ENCODE measurements around the gene AP1G1.

DNA sequence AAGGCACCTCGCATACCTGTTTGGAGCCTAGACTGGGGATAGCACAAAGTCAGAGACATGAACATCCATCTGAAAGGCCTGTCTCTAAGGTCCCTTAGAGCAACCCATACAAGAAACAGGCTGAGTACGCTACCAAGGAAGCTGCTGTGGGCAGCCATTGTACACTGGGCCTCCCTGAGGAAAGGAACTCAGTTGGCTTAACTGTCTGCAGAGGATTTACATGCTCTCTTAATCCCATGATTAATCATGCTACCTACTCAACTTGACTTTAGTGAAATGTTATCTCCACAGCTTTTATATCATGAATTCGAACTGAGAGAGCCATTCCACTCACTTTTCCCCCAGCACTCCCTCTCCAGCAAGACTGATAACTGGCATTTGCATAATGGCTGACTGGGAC is 110.1 kb downstream of the AP1G1 start:
- TF ChIP-seq EZH2phosphoT487 (IDR thresholded peaks at IDR 0.05; ENCODE audit: insufficient read depth, low read depth) (no peak), EZH2 (IDR thresholded peaks at IDR 0.05; ENCODE audit: insufficient read depth, poor library complexity, severe bottlenecking) (no peak)

Data from GM23248 (cell line).